WTC11 (cell line): ENCODE results near the gene POLR3A. TPM values are rescaled to one million over a fixed set of nuclear protein-coding genes. Genes with fewer than 3 reads are reported as not detected.

ENCODE experiments used
- ATAC-seq: fragments of 200-7000 bp; cut with Tn5 transposase; 2 replicates; pipeline ENCODE4 v1.10.0; 2021; ENCODE audit warnings: mild to moderate bottlenecking, moderate library complexity
- CTCF ChIA-PET: fragments of 300-600 bp; sonication (Branson Sonifier 250); formaldehyde crosslinking; loops from one replicate; lab custom pipeline; 2021; ENCODE audit warnings: antibody characterized with exemption; lab: Charles Lee
- POLR2A ChIA-PET: fragments of 350-600 bp; sonication (Branson Sonifier 250); formaldehyde crosslinking; loops from one replicate; lab custom pipeline; 2021; ENCODE audit warnings: antibody characterized with exemption; lab: Charles Lee
- DNase-seq: peaks from one replicate; pipeline ENCODE4 v3.0.0; 2021; ENCODE audit warnings: low spot score
- H3K27ac Mint-ChIP-seq: 2 replicates; pipeline ENCODE4 v1.8.0; 2021; ENCODE audit warnings: mixed read lengths
- H3K27me3 Mint-ChIP-seq: 2 replicates; pipeline ENCODE4 v1.8.0; 2021; ENCODE audit warnings: low read depth, mild to moderate bottlenecking, moderate library complexity, mixed read lengths
- H3K36me3 Mint-ChIP-seq: 2 replicates; pipeline ENCODE4 v1.8.0; 2021; ENCODE audit warnings: mixed read lengths
- H3K4me1 Mint-ChIP-seq: 2 replicates; pipeline ENCODE4 v1.8.0; 2022; ENCODE audit warnings: mixed read lengths
- H3K4me3 Mint-ChIP-seq: 2 replicates; pipeline ENCODE4 v1.8.0; 2021; ENCODE audit warnings: mild to moderate bottlenecking, moderate library complexity, mixed read lengths
- H3K9me3 Mint-ChIP-seq: 2 replicates; pipeline ENCODE4 v1.8.0; 2021; ENCODE audit warnings: mixed read lengths
- AR ChIP-seq: fragments of 250-450 bp; sonication (Bioruptor Pico); IDR thresholded peaks from 2 replicates; pipeline ENCODE4 v1.9.0; 2021; ENCODE audit warnings: mild to moderate bottlenecking
- CDX4 ChIP-seq: fragments of 250-450 bp; sonication (Bioruptor Pico); IDR thresholded peaks from 2 replicates; pipeline ENCODE4 v1.9.0; 2021; ENCODE audit warnings: moderate library complexity, mild to moderate bottlenecking, inconsistent platforms, borderline replicate concordance
- EMX1 ChIP-seq: fragments of 250-450 bp; sonication (Bioruptor Pico); IDR thresholded peaks from 2 replicates; pipeline ENCODE4 v1.8.0; 2021; ENCODE audit warnings: mild to moderate bottlenecking
- ETV6 ChIP-seq: sonication (generic); formaldehyde crosslinking; IDR thresholded peaks from 2 replicates; pipeline ENCODE4 v1.8.1; 2022; ENCODE audit warnings: mild to moderate bottlenecking, missing genetic modification reagents
- FOXK1 ChIP-seq: sonication (generic); formaldehyde crosslinking; IDR thresholded peaks from 2 replicates; pipeline ENCODE4 v1.8.0; 2022; ENCODE audit warnings: mild to moderate bottlenecking, moderate library complexity, missing genetic modification reagents
- GTF2I ChIP-seq: fragments of 250-450 bp; sonication (Bioruptor Pico); conservative IDR thresholded peaks from 2 replicates; pipeline ENCODE4 v1.4.0; 2021; ENCODE audit warnings: mild to moderate bottlenecking
- IRF1 ChIP-seq: sonication (generic); formaldehyde crosslinking; IDR thresholded peaks from 2 replicates; pipeline ENCODE4 v1.8.0; 2023; ENCODE audit warnings: missing genetic modification reagents
- MYBL2 ChIP-seq: sonication (generic); formaldehyde crosslinking; IDR thresholded peaks from 2 replicates; pipeline ENCODE4 v1.8.1; 2023; ENCODE audit warnings: mild to moderate bottlenecking, moderate library complexity, missing genetic modification reagents
- NFATC4 ChIP-seq: fragments of 250-450 bp; sonication (Bioruptor Pico); IDR thresholded peaks from 2 replicates; pipeline ENCODE4 v1.9.0; 2021; ENCODE audit warnings: mild to moderate bottlenecking
- NR1H2 ChIP-seq: sonication (generic); formaldehyde crosslinking; IDR thresholded peaks from 2 replicates; pipeline ENCODE4 v1.9.0; 2021; ENCODE audit warnings: mild to moderate bottlenecking, moderate library complexity, missing genetic modification reagents
- PRDM15 ChIP-seq: sonication (generic); formaldehyde crosslinking; IDR thresholded peaks from 2 replicates; pipeline ENCODE4 v1.8.0; 2022; ENCODE audit warnings: missing genetic modification reagents
- PRRX2 ChIP-seq: fragments of 250-450 bp; sonication (Bioruptor Pico); IDR thresholded peaks from 2 replicates; pipeline ENCODE4 v1.8.0; 2021; ENCODE audit warnings: mild to moderate bottlenecking
- RELA ChIP-seq: sonication (generic); formaldehyde crosslinking; IDR thresholded peaks from 2 replicates; pipeline ENCODE4 v1.8.1; 2022; ENCODE audit warnings: missing genetic modification reagents, mild to moderate bottlenecking, borderline replicate concordance
- TEAD1 ChIP-seq: sonication (generic); formaldehyde crosslinking; IDR thresholded peaks from 2 replicates; pipeline ENCODE4 v1.8.0; 2022; ENCODE audit warnings: mild to moderate bottlenecking, missing genetic modification reagents
- ZNF263 ChIP-seq: sonication (generic); formaldehyde crosslinking; IDR thresholded peaks from 2 replicates; pipeline ENCODE4 v1.8.1; 2022; ENCODE audit warnings: low read depth, mild to moderate bottlenecking, moderate library complexity, missing genetic modification reagents
- ZNF512 ChIP-seq: sonication (generic); formaldehyde crosslinking; IDR thresholded peaks from 2 replicates; pipeline ENCODE4 v1.8.1; 2022; ENCODE audit warnings: missing genetic modification reagents, borderline replicate concordance
- total RNA-seq: library from RNA; stranded (reverse); gene quantifications from 3 replicates; pipeline ENCODE4 v1.2.3, GENCODE V29; 2021
- TF ChIP-seq, protein P1 (sequence below): fragments of 250-450 bp; sonication (Bioruptor Pico); IDR thresholded peaks from 2 replicates; pipeline ENCODE4 v2.1.2; 2022; ENCODE audit warnings: mild to moderate bottlenecking, moderate library complexity
- TF ChIP-seq, protein P2 (sequence below): sonication (generic); formaldehyde crosslinking; IDR thresholded peaks from 2 replicates; pipeline ENCODE4 v1.8.1; 2022; ENCODE audit warnings: low read depth, missing genetic modification reagents, borderline replicate concordance

Gene POLR3A
- total RNA-seq, 1 experiment from 2014 or later, result 32.2 TPM

DNA sequence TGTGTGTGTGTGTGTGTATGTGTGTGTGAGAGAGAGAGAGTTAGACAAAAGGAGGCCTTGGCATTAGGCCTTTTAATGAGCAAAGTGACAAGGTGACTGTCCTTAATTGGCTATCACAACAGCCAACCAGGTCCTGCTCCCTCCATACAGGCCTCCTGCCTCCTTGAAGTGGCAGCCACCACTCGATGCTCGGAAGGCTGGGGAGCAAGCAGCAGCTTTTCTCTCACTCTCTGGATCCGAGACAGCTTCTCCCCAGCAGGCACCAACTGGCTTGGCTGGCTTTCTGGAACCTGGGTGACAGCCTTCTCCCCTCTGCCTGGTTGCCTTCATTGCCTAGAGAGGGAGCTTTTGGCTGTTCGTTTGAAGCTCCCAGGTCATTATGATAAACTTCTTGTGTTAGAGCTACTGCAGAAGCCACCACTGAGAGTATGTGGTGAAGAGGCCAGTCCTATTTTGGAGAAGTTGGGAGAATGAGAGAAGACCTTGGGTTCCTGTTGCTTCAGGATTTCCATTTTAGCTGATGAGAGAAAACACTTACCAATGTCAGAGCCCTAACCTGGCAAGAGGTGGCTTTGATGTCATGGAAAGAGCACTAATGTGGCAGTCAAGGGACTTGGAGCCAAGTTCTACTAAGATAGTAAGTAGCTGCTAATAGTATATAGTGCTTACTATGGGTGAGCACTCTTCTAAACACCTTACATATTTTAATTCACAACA, 42.0 kb upstream of the POLR3A start:
- Mint-ChIP-seq H3K4me1 (peaks cover 5% of the 10 kb centered on the region), H3K27me3 (peaks cover 5% of the 10 kb centered on the region; the same call in 1 of the 2 replicates)
- no peak for ATAC-seq

More for the DNA sequence above, 42.0 kb upstream of the POLR3A start:
- ChIA-PET CTCF (interaction anchor here (0.6 to 2.8 kb wide), 4 partner anchors 24 to 69 kb away, joined by 3 to 13 read pairs (median 5); no protein-coding TSS in a partner anchor), POLR2A (interaction anchor here (0.6 kb wide), 1 partner anchor 140 kb away, joined by 3 read pairs; no protein-coding TSS in a partner anchor)
- Mint-ChIP-seq H3K27ac (no peak overlapping the region), H3K9me3 (peaks cover 20% of the 10 kb centered on the region), H3K4me3 (no peak overlapping the region), H3K36me3 (peaks cover 22% of the 10 kb centered on the region)
- DNase-seq, result no peak
- TF ChIP-seq PRDM15 (CRISPR knock-in tag), result no peak
- no peak for TF ChIP-seq PRRX2 (CRISPR knock-in tag)
- TF ChIP-seq, protein P1, sequence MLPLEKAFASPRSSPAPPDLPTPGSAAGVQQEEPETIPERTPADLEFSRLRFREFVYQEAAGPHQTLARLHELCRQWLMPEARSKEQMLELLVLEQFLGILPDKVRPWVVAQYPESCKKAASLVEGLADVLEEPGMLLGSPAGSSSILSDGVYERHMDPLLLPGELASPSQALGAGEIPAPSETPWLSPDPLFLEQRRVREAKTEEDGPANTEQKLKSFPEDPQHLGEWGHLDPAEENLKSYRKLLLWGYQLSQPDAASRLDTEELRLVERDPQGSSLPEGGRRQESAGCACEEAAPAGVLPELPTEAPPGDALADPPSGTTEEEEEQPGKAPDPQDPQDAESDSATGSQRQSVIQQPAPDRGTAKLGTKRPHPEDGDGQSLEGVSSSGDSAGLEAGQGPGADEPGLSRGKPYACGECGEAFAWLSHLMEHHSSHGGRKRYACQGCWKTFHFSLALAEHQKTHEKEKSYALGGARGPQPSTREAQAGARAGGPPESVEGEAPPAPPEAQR (CRISPR knock-in tag), result no peak
- no peak for TF ChIP-seq AR
- TF ChIP-seq ZNF512 (CRISPR knock-in tag), result no peak
- no peak for TF ChIP-seq GTF2I (CRISPR knock-in tag)
- TF ChIP-seq TEAD1 (CRISPR knock-in tag), result no peak
- no peak for TF ChIP-seq RELA (CRISPR knock-in tag)
- no peak for TF ChIP-seq CDX4 (CRISPR knock-in tag)
- no peak for TF ChIP-seq IRF1 (CRISPR knock-in tag)
- TF ChIP-seq NFATC4 (CRISPR knock-in tag), result no peak
- TF ChIP-seq NR1H2 (CRISPR knock-in tag), result no peak
- TF ChIP-seq, protein P2, sequence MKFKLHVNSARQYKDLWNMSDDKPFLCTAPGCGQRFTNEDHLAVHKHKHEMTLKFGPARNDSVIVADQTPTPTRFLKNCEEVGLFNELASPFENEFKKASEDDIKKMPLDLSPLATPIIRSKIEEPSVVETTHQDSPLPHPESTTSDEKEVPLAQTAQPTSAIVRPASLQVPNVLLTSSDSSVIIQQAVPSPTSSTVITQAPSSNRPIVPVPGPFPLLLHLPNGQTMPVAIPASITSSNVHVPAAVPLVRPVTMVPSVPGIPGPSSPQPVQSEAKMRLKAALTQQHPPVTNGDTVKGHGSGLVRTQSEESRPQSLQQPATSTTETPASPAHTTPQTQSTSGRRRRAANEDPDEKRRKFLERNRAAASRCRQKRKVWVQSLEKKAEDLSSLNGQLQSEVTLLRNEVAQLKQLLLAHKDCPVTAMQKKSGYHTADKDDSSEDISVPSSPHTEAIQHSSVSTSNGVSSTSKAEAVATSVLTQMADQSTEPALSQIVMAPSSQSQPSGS (CRISPR knock-in tag), result no peak
- TF ChIP-seq MYBL2 (CRISPR knock-in tag), result no peak
- TF ChIP-seq EMX1 (CRISPR knock-in tag), result no peak
- TF ChIP-seq FOXK1 (CRISPR knock-in tag), result no peak
- TF ChIP-seq ETV6 (CRISPR knock-in tag), result no peak
- no peak for TF ChIP-seq ZNF263 (CRISPR knock-in tag)
